ENCODE results near the gene THRA. TPM values are rescaled to one million over a fixed set of nuclear protein-coding genes. Genes with fewer than 3 reads are reported as not detected.

The THRA gene
- total RNA-seq, 1 experiment from 2014 or later, result 14.5 TPM

GRCh38 chr17:40033339-40033738, 29.4 kb upstream of the THRA start:
- H3K4me3 ChIP-seq (ENCODE audit: low read depth, low read length, poor library complexity, severe bottlenecking), result no peak overlapping the region
- no peak overlapping the region for H3K27ac ChIP-seq (ENCODE audit: low read depth, low read length, poor library complexity, severe bottlenecking)
- H3K9me3 ChIP-seq (ENCODE audit: low read depth, low read length, poor library complexity, severe bottlenecking), result no peaks in the 10 kb centered on the region
- H3K27me3 ChIP-seq (replicated peaks; ENCODE audit: insufficient read depth, low read depth, low read length, poor library complexity), result no peaks in the 10 kb centered on the region
- no peaks in the 10 kb centered on the region for H3K4me1 ChIP-seq (ENCODE audit: insufficient read depth, low read length, poor library complexity, severe bottlenecking)
- no TSS peak for BruUV-seq (replicated peaks)
- ChIA-PET CTCF (no interaction called here), POLR2A (ENCODE audit: low non-redundant PET) (no interaction called here)
- intact Hi-C loops (cut with micrococcal nuclease; ENCODE audit: unreplicated experiment), result loop anchor here (10.0 kb wide), 1 partner anchor 51 kb away; no protein-coding TSS in a partner anchor
- TF ChIP-seq EZH2 (IDR thresholded peaks at IDR 0.05; ENCODE audit: borderline replicate concordance, low read depth, low read length, poor library complexity, severe bottlenecking) (no peak), CTCF (conservative IDR thresholded peaks at IDR 0.05; ENCODE audit: low read depth, low read length) (no peak)
- no peaks in the 10 kb centered on the region for H3K36me3 ChIP-seq (ENCODE audit: insufficient read depth, low read length, poor library complexity, severe bottlenecking)
- no peak for DNase-seq (ENCODE audit: low spot score)

DNA sequence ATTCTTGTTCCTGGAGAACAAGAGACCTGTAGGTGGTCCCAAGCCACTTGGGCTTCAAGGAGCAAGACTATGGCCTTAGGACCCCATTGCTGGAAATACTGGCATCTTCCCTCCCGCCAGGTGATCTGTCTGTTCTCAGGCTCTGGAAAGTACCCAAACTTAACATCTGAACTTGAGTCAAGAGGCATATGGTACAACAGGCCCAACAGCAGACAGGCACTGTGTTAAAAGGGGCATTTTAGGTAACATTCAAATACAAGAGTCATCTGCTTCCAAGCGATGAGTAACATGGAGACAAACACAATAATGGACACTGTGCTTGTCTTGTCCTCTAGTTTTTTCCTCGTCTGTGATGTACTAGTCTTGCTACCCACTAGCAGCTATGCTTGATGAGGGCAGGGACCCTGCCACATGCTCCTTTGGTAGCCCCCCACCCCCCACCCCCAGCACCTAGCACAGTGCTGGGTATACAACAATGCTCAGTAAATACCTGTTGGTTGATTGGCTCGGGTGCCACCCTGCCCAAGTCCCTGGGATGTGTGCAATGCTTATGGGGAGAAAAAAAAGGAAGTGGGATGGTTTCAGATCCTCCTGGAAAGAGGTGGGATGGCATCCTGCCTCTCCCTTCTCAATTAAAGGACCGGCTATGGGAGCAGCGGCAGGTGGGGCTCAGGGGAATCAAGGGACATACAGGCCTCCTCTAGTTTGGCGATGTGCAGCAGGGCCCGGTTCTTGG, 28.2 kb upstream of the THRA start:
- H3K4me3 ChIP-seq (ENCODE audit: low read depth, low read length, poor library complexity, severe bottlenecking), result no peak overlapping the region
- H3K9me3 ChIP-seq (ENCODE audit: low read depth, low read length, poor library complexity, severe bottlenecking), result no peaks in the 10 kb centered on the region
- no peak for DNase-seq (ENCODE audit: low spot score)
- POLR2A ChIA-PET (ENCODE audit: low non-redundant PET), result no interaction called here
- no peak for TF ChIP-seq CTCF (conservative IDR thresholded peaks at IDR 0.05; ENCODE audit: low read depth, low read length)
- no peak for TF ChIP-seq EZH2 (IDR thresholded peaks at IDR 0.05; ENCODE audit: borderline replicate concordance, low read depth, low read length, poor library complexity, severe bottlenecking)
- no peaks in the 10 kb centered on the region for H3K27me3 ChIP-seq (replicated peaks; ENCODE audit: insufficient read depth, low read depth, low read length, poor library complexity)
- no peaks in the 10 kb centered on the region for H3K4me1 ChIP-seq (ENCODE audit: insufficient read depth, low read length, poor library complexity, severe bottlenecking)
- intact Hi-C loops (cut with micrococcal nuclease; ENCODE audit: unreplicated experiment), result loop anchor here (10.0 kb wide), 1 partner anchor 50 kb away; no protein-coding TSS in a partner anchor
- no peak overlapping the region for H3K27ac ChIP-seq (ENCODE audit: low read depth, low read length, poor library complexity, severe bottlenecking)
- no peaks in the 10 kb centered on the region for H3K36me3 ChIP-seq (ENCODE audit: insufficient read depth, low read length, poor library complexity, severe bottlenecking)
- CTCF ChIA-PET, result interaction anchor here (0.6 to 0.9 kb wide), 6 partner anchors 13 to 485 kb away, joined by 3 to 13 read pairs (median 5); no protein-coding TSS in a partner anchor
- no TSS peak for BruUV-seq (replicated peaks)

DNA sequence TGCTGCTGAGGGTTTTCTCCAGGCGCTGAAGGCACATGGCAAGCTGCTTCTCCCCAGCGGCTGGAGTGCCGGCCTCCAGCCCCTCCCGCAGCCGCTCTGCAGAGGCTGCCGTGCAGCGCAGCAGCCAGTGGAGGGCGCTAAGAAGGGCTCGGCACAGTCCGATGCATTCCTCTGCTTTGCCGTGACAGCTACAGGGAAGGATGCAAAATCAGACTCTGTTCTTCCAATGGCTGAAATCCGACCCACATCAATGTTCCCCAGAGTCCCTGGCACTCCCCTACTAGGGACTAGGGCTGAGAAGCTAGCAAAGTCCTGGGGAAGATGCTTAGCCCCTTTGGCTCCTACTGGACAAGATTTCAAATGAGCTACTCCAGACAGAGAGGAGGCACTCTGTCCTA, 27.6 kb upstream of the THRA start:
- Histone ChIP-seq H3K36me3 (ENCODE audit: insufficient read depth, low read length, poor library complexity, severe bottlenecking) (no peaks in the 10 kb centered on the region), H3K4me1 (ENCODE audit: insufficient read depth, low read length, poor library complexity, severe bottlenecking) (no peaks in the 10 kb centered on the region), H3K27ac (ENCODE audit: low read depth, low read length, poor library complexity, severe bottlenecking) (no peak overlapping the region), H3K9me3 (ENCODE audit: low read depth, low read length, poor library complexity, severe bottlenecking) (no peaks in the 10 kb centered on the region), H3K4me3 (ENCODE audit: low read depth, low read length, poor library complexity, severe bottlenecking) (no peak overlapping the region), H3K27me3 (replicated peaks; ENCODE audit: insufficient read depth, low read depth, low read length, poor library complexity) (no peaks in the 10 kb centered on the region)
- DNase-seq (ENCODE audit: low spot score), result peak; percentile 53
- intact Hi-C loops (cut with micrococcal nuclease; ENCODE audit: unreplicated experiment), result loop anchor here (10.0 kb wide), 1 partner anchor 50 kb away; no protein-coding TSS in a partner anchor
- no TSS peak for BruUV-seq (replicated peaks)
- ChIA-PET POLR2A (ENCODE audit: low non-redundant PET) (no interaction called here), CTCF (interaction anchor here (0.6 to 0.9 kb wide), 7 partner anchors 14 to 485 kb away, joined by 3 to 13 read pairs (median 4); no protein-coding TSS in a partner anchor)
- TF ChIP-seq EZH2 (IDR thresholded peaks at IDR 0.05; ENCODE audit: borderline replicate concordance, low read depth, low read length, poor library complexity, severe bottlenecking) (no peak), CTCF (conservative IDR thresholded peaks at IDR 0.05; ENCODE audit: low read depth, low read length) (peak; percentile 71)
